ENCODE data around the gene APCDD1.
"Not testable (repeated sequence)": the region's sequence is repeated elsewhere in the genome, so short reads cannot be mapped to it uniquely, and the experiment has no call there.

Gene APCDD1

DNA sequence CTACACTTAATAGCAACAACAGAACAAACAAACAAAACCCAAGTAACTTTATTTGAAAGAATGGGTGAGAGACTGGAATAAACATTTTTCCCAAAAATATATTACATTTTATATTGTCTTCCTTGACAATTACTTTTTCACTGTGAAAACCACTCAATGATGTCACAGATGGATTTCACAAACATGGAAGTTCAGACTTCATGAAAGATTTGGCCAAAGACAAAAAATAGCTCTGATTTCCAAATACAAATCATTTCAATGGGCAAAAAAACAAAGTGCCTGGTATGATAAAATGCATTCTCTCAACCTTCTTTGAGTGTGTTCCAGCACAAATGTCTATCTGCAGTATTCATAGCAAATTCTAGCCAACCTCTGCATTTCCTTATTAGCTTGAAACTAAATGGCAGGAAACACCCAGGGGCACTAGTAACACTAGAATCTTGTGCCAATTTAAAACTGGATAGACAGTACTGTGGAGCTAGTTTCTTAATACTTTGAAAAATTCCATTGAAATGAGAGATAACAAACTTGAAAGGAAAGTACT lies 42.8 kb downstream of the APCDD1 start:
- DNase-seq, result no peak

DNA sequence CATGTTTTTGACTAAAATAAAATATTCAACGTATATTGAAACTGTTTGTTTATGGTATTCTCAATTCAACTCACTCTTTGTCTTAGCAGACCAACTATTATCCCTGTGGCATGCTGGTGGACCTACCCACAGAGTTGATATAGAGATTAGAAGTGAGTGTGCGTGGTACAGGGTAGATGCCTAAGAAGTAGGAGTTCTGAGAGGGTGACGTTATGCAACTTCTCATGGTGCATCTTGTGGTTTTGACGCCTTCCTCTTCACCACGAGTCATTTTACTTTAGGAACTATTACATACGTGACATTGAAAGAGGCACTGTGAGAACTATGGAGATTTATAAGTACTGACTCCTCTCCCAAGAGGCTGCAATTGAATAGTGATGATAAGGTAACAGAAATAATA lies 44.8 kb downstream of the APCDD1 start:
- no peak for DNase-seq

DNA sequence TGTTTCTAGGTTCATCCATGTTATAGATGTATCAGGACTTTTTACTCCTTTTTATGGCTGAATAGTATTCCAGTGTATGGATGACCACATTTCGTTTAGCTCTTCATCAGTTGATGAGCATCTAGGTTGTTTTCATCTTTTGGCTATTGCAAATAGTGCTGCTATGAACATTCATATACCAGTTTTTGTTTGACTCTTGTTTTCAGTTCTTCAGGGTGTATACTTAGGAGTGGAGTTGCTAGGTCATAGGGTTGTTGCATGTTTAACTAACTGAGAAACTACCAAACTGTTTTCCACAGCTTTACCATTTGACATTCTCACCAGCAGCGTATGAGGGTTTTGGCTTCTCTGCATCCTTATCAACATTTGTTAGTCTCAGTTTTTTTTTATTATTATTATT lies 45.6 kb downstream of the APCDD1 start:
- no peak for DNase-seq

DNA sequence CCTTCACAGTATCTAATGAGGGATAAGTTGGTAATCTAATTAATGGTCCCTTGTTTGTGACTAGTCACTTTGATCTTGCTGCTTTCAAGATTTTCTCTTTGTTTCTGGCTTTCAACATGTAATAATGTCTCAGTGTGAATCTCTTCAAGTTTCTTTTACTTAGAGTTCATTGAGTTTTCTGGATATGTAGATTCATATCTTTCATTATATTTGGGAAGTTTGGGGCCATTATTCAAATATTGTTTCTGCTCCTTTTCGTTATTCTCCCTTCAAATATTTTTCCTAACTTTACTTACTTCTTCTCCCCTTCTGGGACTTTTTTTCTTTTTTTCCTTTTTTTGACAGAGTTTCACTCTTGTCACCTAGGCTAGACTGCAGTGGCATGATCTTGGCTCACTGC lies 50.3 kb downstream of the APCDD1 start:
- no peak for DNase-seq

DNA sequence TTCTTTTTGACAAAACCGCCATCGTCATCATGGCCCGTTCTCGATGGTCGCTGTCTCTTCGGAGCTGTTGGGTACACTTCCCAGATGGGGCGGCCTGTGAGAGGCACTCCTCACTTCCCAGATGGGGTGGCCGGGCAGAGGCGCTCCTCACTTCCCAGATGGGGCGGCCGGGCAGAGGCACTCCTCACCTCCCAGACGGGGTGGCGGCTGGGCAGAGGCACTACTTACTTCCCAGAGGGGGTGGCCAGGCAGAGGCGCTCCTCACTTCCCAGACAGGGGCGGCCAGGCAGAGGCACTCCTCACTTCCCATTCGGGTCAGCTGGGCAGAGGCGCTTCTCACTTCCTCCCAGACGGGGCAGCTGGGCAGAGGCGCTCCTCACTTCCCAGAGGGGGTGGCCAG lies 51.5 kb downstream of the APCDD1 start:
- not testable (repeated sequence) for DNase-seq

DNA sequence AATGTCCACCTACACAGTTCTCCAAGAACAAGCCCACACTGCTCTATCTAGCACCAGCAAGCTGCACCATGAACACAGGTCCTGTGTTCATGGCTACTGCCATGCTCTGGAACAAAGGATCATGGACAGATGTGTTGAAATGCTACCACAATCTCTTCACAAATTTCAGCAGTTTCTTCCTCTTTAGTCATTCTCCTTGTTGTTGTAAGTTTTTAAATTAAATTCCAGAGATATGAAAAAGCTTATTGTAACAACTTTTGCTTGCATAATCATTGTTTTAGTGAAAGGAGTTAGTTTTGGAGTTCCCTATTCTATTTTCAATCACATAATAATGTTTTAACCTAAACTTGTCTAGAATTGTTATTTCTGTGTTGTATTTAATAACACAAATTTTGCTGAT lies 54.2 kb downstream of the APCDD1 start:
- no peak for DNase-seq

DNA sequence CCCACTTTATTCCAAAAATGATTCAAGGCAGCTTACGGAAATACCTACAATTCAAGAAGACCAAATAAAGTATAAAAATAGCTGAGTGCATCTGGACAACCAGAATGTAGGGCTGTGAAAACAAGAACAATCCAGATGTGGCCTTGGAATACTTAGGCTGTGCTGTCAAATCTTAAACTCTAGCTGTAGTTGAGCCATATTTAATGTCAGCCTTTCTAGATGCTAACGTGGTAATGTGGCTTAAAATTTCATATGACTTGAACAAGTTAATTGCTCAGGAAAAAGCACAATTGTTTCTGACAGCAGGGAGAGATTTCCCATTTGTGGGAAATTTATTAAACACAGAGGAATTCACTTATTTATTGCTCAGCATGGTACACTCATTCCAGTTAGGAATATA lies 56.8 kb downstream of the APCDD1 start:
- no peak for DNase-seq

DNA sequence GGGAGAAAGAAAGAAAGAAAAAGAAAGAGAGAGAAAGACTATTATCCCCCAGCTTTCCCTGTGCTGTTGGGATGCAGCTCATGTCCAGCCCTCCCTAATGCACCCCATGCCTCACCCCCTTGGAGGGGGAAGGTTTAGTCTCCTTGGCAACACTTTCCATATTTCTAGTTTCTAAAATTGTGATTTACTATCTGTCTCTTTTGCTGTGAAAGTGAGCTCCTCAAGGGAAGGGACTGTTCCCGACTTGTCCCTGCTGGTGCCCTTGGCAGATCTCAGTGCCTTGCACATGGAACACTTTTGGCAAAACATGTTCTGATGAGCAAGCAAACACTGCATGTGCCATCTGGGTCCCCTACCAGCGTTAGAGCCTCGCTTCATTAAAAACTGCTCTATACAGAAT lies 59.6 kb downstream of the APCDD1 start:
- DNase-seq, result peak; percentile 11

DNA sequence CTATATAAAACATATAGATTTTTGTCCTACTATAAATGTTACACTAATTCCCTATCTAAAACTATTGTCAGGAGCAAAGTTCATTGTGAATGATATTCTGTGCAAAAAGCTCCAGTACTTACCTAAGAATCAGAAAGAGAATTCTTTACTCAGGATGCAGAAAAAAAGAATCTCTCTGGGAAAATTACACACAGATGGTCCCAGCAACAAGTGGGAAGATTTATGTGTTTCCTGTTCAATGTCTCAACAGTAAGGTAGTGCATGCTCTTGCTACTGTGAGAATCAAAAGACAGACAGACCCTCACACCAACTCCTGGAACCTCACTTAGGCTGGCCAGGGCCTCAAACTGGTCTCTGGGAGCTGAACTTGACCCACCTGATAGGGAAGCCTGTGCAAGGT lies 60.2 kb downstream of the APCDD1 start:
- DNase-seq, result no peak

DNA sequence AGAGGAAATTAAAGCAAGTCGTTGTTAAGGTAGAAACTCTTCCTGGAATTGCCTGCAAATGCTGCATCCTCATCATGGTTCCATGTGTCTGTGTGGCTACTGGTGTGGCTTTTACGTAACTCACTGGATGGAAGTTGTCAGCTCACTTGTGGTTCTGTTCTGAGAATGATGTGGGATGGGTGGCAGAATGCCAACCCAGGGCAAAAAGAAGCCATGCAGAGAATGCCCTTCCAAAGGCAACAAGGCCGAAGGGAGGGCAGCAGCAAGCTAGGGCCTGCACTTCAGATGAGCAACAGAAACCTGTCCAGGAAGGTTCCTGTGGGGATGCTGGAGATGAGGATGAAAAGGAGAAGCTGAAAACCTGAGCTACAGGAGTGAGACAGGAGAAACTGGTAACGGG lies 61.0 kb downstream of the APCDD1 start:
- no peak for DNase-seq

DNA sequence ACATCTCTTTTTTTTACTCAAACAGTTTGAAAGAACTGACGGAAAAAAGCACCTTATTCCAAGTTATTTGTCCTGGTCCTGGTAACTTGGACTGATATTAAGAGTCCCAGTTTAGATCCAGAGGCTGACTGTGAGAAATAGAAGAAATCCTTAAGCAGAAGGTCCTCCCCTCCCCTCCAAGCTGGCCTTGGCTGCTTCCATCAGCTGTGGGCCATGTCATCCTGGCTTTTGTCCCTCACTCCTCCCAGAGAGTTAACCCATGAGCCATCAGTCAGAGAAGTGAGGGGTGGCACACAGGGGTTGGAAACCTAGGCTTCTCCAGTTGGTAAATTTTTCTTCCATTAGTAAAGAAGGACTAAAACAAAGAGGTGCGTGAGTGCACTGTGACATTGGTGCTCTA lies 61.6 kb downstream of the APCDD1 start:
- no peak for DNase-seq

DNA sequence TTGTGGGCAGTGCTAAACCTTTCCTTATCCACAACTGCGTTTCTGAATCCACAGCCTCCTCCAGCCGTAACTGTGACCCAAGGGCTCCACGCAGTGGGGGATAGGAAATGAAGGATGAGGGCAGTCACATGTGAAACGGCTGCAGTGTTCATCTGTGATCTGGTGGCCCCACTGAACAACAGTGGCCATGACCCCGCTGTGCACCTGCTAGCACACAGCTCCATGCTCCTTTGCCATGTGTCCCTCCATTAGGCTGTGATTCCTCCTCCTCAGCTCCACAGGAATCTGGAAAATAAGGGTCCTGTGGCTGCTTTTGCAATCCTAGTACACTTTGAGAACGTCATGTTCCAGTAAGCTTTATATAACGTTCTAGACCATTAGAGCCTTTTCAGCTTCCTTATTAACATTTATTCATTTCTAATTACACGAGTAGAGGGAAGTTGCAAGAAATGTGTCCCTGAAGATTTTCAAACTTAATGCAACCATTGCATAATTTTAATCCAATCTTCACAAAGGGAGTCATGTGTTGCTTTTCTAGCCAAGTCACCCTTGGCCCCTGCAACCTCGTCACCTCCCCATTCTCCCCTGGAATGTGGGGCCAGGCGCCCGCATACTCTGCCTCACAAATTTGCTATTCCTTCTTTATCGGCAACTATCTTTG lies 64.3 kb downstream of the APCDD1 start:
- no peak for DNase-seq

DNA sequence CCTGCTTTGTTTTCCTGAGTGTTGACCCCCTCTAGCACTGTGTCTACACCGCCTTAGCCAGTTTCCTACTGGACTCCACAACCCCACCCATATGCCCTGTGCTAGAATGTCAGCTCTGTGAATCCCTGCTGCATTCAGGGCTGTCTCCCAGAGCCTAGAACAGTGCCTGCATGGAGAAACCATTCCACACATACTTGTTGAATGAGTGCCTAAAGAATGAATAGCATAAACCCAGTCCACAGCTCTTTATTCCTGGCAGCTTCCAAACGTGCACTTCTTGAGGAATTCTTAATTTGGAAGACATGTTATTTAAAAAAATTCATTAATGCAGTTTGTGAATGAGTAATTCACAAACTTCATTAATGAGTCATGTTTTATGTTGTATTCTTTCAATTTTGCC lies 64.9 kb downstream of the APCDD1 start:
- DNase-seq, result no peak

DNA sequence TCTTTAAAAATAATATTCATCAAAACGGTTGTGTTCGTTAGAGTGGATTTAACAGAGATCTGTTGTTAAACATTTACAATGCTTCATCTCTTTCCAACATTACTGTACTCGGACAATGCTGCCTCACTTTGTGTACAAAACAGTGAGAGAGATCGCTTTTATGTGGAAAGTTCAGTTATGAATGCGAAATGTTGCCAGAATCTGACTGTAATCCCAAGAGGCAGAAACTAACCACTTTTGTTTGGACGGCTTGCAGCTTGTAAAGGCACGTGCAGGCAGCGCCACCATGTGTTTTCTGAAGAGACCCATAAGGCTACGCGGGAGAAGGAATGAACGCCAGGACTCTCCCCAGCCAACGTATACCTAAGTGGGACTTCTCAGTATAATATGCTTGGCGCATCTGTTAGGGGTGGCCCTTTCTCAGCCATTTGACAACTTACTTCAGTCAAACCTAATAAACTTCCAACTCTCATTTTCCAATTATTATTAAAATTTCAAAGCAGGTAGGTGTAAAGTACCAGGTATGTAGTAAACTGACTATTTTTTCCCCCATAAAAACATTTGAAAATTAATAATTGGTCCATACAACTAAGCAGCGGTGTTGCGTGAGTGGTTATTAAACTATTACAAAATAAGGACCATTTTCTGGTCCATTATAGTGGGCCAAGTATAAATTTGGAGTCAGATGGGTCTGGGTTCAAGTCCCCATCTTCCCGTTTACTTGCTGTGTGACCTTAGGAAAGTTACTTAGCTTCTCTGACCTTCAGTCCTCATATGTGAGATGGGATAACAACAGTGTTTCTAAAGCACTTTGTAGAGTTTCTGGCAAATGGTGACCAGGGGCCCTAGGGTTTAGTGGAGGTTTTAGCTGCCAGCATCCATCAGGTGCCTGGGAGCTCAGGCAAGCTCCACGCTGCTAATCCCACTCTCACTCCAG lies 65.8 kb downstream of the APCDD1 start:
- peak; percentile 85 for DNase-seq

DNA sequence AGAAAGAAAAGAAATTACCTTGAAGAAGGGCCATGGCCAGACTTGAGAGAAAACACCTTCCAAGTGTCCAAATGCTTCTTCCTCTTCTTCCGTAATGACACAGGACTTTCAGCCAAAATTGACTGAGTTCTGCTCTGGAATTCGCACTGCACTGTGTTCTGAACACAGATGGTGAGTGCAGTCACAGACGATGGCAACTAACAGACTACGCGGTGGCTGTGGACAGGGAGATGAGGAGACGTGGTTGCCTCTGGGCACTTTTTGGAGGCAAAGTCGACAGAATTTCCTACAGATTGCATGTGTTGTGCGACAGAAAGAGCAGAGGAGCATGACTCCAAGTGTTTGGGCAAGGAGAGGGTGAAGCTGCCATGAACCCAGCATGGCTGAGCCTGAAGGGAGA lies 67.1 kb downstream of the APCDD1 start:
- no peak for DNase-seq

DNA sequence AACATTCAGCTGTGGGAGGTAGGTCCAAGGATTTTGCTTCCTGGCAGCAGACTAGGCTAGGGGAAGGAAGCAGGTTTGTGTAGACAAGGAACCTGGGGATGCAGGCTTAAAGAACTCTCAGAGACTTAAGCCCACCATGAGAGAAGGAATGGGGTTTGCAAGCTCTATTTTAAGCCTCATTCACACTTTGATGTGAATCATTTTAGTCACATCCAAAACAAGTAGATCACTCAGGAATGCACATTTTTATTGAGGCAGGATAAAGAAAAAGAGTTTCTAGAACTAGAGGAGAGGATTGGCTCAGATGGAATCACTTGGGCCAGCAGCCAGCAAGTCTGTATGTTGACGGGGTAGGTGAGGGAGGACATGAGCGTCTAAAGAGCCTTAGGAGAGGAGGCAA lies 68.1 kb downstream of the APCDD1 start:
- no peak for DNase-seq

DNA sequence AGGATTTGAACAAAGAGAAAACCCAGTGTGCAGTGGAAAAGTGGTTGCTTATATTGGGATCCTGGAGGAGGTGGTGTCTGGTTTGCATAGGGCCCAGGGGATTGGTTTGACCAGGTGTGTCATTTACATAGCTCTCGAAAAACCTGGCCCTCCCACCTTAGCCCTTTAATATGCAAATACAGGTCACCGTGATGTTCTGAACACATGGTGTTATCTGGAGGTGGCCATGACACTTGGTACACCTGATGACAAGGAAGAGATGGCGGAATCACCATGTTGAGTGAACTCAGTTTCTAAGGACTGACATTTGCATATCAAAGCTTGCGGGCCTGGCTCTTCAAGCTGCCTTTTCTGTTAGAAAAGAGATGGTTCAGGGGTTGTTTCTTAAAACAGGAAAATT lies 69.1 kb downstream of the APCDD1 start:
- no peak for DNase-seq

DNA sequence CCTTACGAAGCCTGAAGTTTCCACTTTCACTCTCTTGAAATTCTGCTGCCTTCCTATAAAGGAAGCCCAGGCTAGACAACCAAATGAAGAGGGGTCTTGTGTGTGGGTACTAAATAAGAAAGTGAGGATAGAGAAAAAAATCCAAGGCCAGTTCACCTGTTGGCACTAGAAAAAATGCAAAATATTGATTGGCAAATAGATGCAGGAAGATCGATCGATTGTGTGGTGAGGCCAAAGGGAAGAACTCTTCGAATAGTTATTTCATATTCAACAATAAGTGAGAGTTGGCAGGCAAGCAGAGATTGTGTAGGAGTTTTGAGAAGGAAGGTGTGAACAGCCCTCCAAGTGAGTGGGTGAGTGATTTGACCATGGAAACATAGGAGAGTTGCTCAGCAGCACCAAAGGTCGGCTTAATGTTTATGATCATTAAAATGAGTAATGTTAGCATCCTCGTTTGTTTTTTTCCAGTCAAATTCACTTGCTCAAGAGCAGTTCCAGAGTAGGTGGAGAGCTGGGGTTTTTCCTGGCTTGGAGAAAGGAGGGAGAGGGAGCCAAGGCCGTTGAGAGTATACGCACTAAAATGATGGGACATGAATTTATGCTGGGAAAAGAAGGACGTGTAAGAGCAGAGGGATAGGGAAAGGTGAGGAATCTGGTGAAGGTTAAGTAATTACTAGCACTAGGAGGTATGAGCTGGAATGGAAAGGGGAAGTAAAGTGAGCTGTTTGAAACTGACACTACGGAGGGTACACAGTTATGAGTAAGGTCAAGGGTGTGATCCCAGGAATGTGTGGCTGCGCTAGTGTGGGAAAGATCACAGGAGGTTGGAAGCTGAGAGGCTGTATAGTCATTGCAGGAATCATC lies 70.3 kb downstream of the APCDD1 start:
- no peak for DNase-seq

DNA sequence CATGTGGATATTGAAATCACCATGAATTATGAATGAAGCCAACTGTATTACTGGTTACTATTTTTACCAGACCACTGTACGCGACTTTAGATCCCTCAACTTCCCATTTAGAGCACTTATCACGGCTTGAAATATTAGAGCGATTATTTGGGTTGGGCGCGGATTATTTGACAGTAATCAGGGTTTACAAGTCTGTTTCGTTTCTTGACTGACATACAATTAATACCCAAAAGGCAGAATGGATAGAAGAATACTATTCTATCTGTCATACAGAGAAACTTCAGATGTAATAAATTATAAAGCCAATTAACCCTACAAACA lies 70.9 kb downstream of the APCDD1 start:
- DNase-seq, result no peak

DNA sequence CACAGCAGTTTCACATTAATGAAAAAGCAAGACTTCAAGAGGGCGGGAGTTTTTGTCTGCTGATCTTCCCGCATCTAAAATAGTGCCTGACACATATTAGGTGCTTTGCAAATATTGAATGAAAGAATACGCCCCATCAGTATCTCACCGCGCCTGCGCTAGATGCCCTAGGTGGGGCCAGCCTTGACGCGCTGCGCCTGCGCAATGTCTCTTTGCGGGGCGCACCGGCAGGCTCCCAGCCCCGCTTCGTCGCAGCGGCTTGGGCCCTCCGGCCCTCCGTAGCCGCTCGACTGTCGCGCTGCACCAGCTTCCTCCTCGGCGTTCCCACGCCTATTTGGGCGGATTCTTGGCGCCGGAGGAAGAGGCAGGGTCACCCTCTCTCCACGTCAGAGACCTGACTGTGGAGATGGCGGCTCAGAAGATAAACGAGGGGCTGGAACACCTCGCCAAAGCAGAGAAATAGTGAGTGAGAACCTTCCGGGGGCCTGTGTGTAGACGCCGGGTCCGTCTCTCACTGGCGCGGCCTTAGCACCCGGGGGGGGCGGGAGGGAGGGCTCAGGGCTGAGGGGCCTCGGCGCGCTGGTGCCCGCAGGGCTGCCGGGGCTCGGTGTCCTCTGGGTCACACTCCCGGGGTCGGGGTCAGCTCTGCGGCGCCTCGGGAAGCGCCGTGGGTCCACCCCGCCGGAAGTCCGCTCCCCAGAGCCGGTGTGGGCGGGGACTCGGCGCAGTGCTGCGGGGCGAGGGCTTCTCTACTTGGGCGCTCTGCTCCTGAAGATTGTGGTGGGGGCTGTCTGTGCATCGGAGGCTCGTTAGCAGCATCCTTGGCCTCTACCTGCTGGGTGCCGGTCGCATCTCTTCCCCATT lies 71.5 kb downstream of the APCDD1 start, which contains the start of gene NAPG:
NAPG (plus strand) TSS at position 331 of the 864 bp plus-strand sequence; CDS start at position 407, 76 bp downstream.
- peak; percentile 90 for DNase-seq

DNA sequence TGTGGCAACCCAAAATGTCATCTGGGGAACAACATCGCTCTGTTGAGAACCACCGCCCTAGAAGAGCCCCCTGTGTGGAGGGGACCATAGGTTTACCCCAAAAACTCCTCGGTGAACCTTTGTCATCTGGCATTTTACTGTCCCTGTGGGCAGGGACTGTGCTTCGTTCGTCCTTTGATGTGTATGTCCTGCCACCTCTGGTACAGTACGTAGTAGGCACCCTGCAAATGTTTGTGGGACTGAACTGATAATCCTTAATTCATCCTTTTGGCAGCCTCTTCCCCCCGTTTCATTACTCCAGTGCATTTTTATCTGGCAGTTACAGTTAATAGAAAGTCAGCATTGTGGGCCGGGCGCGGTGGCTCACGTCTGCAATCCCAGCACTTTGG lies 72.1 kb downstream of the APCDD1 start:
- no peak for DNase-seq

DNA sequence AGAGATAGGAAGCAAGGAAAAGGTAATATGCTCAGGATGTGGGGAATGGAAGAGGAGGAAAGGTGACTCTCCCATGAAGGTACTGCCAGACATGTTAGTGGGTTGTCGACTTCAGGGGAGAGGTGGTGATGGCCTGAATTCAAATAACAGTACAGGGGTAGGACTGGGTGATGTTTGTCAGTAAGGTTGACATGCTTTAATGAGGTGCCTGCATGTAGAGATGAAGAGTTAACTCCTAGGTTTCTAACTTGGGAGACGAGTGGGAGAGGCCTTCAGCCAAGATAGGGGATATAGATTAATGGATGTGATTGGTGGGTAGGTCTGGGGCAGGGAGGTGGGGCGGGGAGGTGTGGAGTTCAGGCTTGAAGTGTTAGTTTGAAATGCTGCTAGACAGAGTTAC lies 74.0 kb downstream of the APCDD1 start:
- DNase-seq, result no peak

All from NCI-H2171 (cell line).